SK-N-SH (cell line): ENCODE results near the gene CCDC172. TPM values are rescaled to one million over a fixed set of nuclear protein-coding genes. Genes with fewer than 3 reads are reported as not detected.

Experiments used
- CTCF ChIA-PET: fragments of 300-600, 350-600 bp; formaldehyde crosslinking; extraction: SDS; loops from one replicate; lab custom pipeline; 2021; lab: Yijun Ruan, JAX
- POLR2A ChIA-PET: fragments of 350-600 bp; sonication (Branson Sonifier 250); formaldehyde crosslinking; extraction: SDS; loops from one replicate; lab custom pipeline; 2020; ENCODE audit warnings: antibody characterized with exemption, inconsistent platforms; lab: Yijun Ruan, JAX
- DNase-seq: peaks from one replicate; pipeline ENCODE4 v3.0.0; 2012
- H2AFZ ChIP-seq: fragments of 200-600 bp; sonication (generic); 2 replicates; pipeline ENCODE4 v1.8.1; 2016; ENCODE audit warnings: antibody characterized with exemption, mild to moderate bottlenecking, low read depth
- H3F3A ChIP-seq: fragments of 200-600 bp; sonication (generic); replicated peaks from 2 replicates; pipeline ENCODE3; 2016; ENCODE audit warnings: antibody characterized with exemption, mild to moderate bottlenecking; ENCODE audit not compliant: insufficient read depth
- H3K27ac ChIP-seq, 2 experiments: fragments of 200-500 bp in 1 of 2; fragments of 200-600 bp in 1 of 2; sonication (Bioruptor generic) in 1 of 2; sonication (generic), shearing (Covaris generic) in 1 of 2; 2 replicates each; pipeline versions ENCODE4 v1.5.1 to v1.6.1; 2014 to 2016; ENCODE audit warnings: low read depth in 2 of 2, inconsistent platforms in 1 of 2, low read length in 1 of 2, mild to moderate bottlenecking in 1 of 2, mixed read lengths in 1 of 2
- H3K27me3 ChIP-seq: fragments of 200-600 bp; sonication (generic), shearing (Covaris generic); 2 replicates; pipeline ENCODE4 v1.6.1; 2016; ENCODE audit warnings: mixed run types; ENCODE audit not compliant: insufficient read depth
- H3K36me3 ChIP-seq, 2 experiments: fragments of 200-500 bp in 1 of 2; fragments of 200-600 bp in 1 of 2; sonication (Bioruptor generic) in 1 of 2; sonication (generic) in 1 of 2; replicated peaks in 1 of 2; 2 replicates each; pipeline versions ENCODE3 to v1.5.1; 2014 to 2016; ENCODE audit warnings: low read length in 1 of 2, mild to moderate bottlenecking in 1 of 2; ENCODE audit not compliant: insufficient read depth in 2 of 2, control insufficient read depth in 1 of 2
- H3K4me1 ChIP-seq, 2 experiments: fragments of 200-500 bp in 1 of 2; fragments of 200-600 bp in 1 of 2; sonication (Bioruptor generic) in 1 of 2; sonication (generic), shearing (Covaris generic) in 1 of 2; 2 replicates each; pipeline versions ENCODE4 v1.5.1 to v1.6.1; 2014 to 2016; ENCODE audit warnings: low read depth in 1 of 2, low read length in 1 of 2, mixed run types in 1 of 2; ENCODE audit not compliant: insufficient read depth in 2 of 2, control insufficient read depth in 1 of 2
- H3K4me2 ChIP-seq: fragments of 200-600 bp; sonication (generic), shearing (Covaris generic); 2 replicates; pipeline ENCODE4 v1.6.1; 2017; ENCODE audit warnings: mixed run types
- H3K4me3 ChIP-seq, 2 experiments: fragments of 200-500 bp in 1 of 2; fragments of 200-600 bp in 1 of 2; sonication (Bioruptor generic) in 1 of 2; sonication (generic), shearing (Covaris generic) in 1 of 2; 2 replicates each; pipeline versions ENCODE4 v1.5.1 to v1.8.1; 2014 to 2016; ENCODE audit warnings: low read depth in 2 of 2, inconsistent platforms in 1 of 2, low read length in 1 of 2, mild to moderate bottlenecking in 1 of 2, mixed read lengths in 1 of 2, moderate library complexity in 1 of 2
- H3K79me2 ChIP-seq: fragments of 200-600 bp; sonication (generic); 2 replicates; pipeline ENCODE4 v1.8.1; 2017; ENCODE audit warnings: mild to moderate bottlenecking; ENCODE audit not compliant: insufficient read depth
- H3K9ac ChIP-seq: fragments of 200-600 bp; sonication (generic); 2 replicates; pipeline ENCODE4 v1.6.1; 2017; ENCODE audit warnings: mixed run types
- H3K9me2 ChIP-seq: fragments of 200-600 bp; sonication (generic); 2 replicates; pipeline ENCODE4 v1.6.1; 2017; ENCODE audit warnings: mixed run types
- H3K9me3 ChIP-seq: fragments of 200-600 bp; sonication (generic); 2 replicates; pipeline ENCODE4 v1.6.1; 2017; ENCODE audit warnings: mixed run types, mild to moderate bottlenecking, moderate library complexity
- H4K20me1 ChIP-seq: fragments of 200-600 bp; sonication (generic); 2 replicates; pipeline ENCODE4 v1.6.1; 2017; ENCODE audit warnings: mild to moderate bottlenecking, mixed run types; ENCODE audit not compliant: insufficient read depth
- CHD2 ChIP-seq: fragments of 150-350 bp; IDR thresholded peaks from 2 replicates; pipeline ENCODE4 v1.6.1; 2018; ENCODE audit warnings: low read length; ENCODE audit not compliant: partially characterized antibody
- CTCF ChIP-seq: fragments of 200-600 bp; sonication (generic); IDR thresholded peaks from 2 replicates; pipeline ENCODE4 v1.6.1; 2017; ENCODE audit warnings: antibody characterized with exemption, mild to moderate bottlenecking, moderate library complexity
- EZH2phosphoT487 ChIP-seq: fragments of 200-600 bp; sonication (generic); IDR thresholded peaks from 2 replicates; pipeline ENCODE4 v1.6.1; 2017; ENCODE audit warnings: low read depth, mixed run types, mild to moderate bottlenecking, antibody characterized with exemption, moderate library complexity, borderline replicate concordance
- FOSL2 ChIP-seq: IDR thresholded peaks from 2 replicates; pipeline ENCODE4 v1.4.0; 2012; ENCODE audit warnings: low read depth, mild to moderate bottlenecking, moderate library complexity, borderline replicate concordance
- FOXJ3 ChIP-seq: sonication (generic); formaldehyde crosslinking; IDR thresholded peaks from 2 replicates; pipeline ENCODE4 v1.5.1; 2020; ENCODE audit warnings: mild to moderate bottlenecking, missing genetic modification reagents
- FOXM1 ChIP-seq: IDR thresholded peaks from 2 replicates; pipeline ENCODE4 v1.4.0; 2012; ENCODE audit warnings: low read depth, mild to moderate bottlenecking
- GABPA ChIP-seq: IDR thresholded peaks from 2 replicates; pipeline ENCODE4 v1.4.0; 2012; ENCODE audit warnings: low read depth, mild to moderate bottlenecking
- MAX ChIP-seq: IDR thresholded peaks from 2 replicates; pipeline ENCODE4 v1.4.0; 2012; ENCODE audit warnings: low read depth
- MEF2A ChIP-seq: IDR thresholded peaks from 2 replicates; pipeline ENCODE4 v1.4.0; 2012; ENCODE audit warnings: low read depth, borderline replicate concordance
- NFIC ChIP-seq: IDR thresholded peaks from 2 replicates; pipeline ENCODE4 v1.4.0; 2012; ENCODE audit warnings: borderline replicate concordance
- NRF1 ChIP-seq: IDR thresholded peaks from 2 replicates; pipeline ENCODE4 v1.6.1; 2012; ENCODE audit warnings: low read depth, mild to moderate bottlenecking, low read length
- PBX3 ChIP-seq: IDR thresholded peaks from 2 replicates; pipeline ENCODE4; 2012
- RAD21 ChIP-seq: IDR thresholded peaks from 2 replicates; pipeline ENCODE4 v1.6.1; 2012; ENCODE audit warnings: mild to moderate bottlenecking, low read length
- RFX5 ChIP-seq: IDR thresholded peaks from 2 replicates; pipeline ENCODE4 v1.6.1; 2012; ENCODE audit warnings: mild to moderate bottlenecking, improper control_type of control experiment, low read length
- RXRA ChIP-seq: IDR thresholded peaks from 2 replicates; pipeline ENCODE4 v1.4.0; 2012; ENCODE audit warnings: low read depth, mild to moderate bottlenecking, borderline replicate concordance
- SIN3A ChIP-seq: IDR thresholded peaks from 2 replicates; pipeline ENCODE4 v1.6.1; 2012; ENCODE audit warnings: low read depth, mild to moderate bottlenecking, low read length, moderate library complexity, borderline replicate concordance
- SMC3 ChIP-seq: IDR thresholded peaks from 2 replicates; pipeline ENCODE4 v1.6.1; 2012; ENCODE audit warnings: low read depth, low read length, improper control_type of control experiment
- TCF12 ChIP-seq: IDR thresholded peaks from 2 replicates; pipeline ENCODE4 v1.4.0; 2012
- USF2 ChIP-seq: fragments of 150-350 bp; IDR thresholded peaks from 2 replicates; pipeline ENCODE4 v1.6.1; 2017; ENCODE audit warnings: antibody characterized with exemption, low read length, low read depth, borderline replicate concordance
- WGBS: methylation state at CpG from one replicate; pipeline ENCODE4 v1.1.6; 2017; ENCODE audit warnings: low lambda C conversion rate; 5-methylcytosine and 5-hydroxymethylcytosine counted together
- polyA plus RNA-seq, 3 experiments: library from polyadenylated mRNA; depleted of rRNA; stranded (reverse); fragments of >200 nt; gene quantifications; 2 replicates each; pipeline ENCODE4 v1.2.3, GENCODE V29; 2012
- TF ChIP-seq, protein P1 (sequence below): fragments of 150-350 bp; IDR thresholded peaks from 2 replicates; pipeline ENCODE4 v1.6.1; 2016; ENCODE audit warnings: mild to moderate bottlenecking, low read depth, low read length

The CCDC172 gene
- polyA plus RNA-seq, 1 of the 3 experiments (the other 2 are of a cell fraction) = not detected

DNA sequence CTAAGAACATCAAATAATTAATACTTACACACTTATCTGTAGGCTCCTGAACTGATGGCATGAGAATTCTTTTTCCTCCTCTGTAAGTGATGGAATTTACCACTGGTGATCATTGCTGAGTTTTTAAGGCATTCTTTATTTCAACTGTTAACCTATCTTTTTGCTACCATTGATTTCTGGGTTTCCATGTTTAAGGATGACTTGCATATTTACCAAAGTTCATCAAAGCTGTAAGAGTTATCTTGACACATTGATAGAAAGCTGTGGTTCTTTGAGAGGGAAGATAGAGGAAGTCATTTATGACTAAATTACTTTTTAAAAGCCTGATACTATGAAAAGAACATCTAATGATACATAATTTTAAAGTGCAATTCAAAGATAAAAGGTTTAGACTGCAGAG is 31.8 kb upstream of the CCDC172 start:
- ChIA-PET CTCF (interaction anchor here (1.8 kb wide), 1 partner anchor 493 kb away, joined by 3 read pairs; no protein-coding TSS in a partner anchor), POLR2A (no interaction called here)
- no peaks in the 10 kb centered on the region for H3F3A ChIP-seq
- no peaks in the 10 kb centered on the region for H3K9me3 ChIP-seq
- TF ChIP-seq RAD21 (no peak), SIN3A (no peak), RXRA (no peak)
- H3K4me1 ChIP-seq = no peaks in the 10 kb centered on the region
- H3K9ac ChIP-seq = no peak overlapping the region
- H4K20me1 ChIP-seq = no peaks in the 10 kb centered on the region
- H2AFZ ChIP-seq = no peak overlapping the region
- H3K4me3 ChIP-seq = no peak overlapping the region
- H3K27me3 ChIP-seq = no peaks in the 10 kb centered on the region
- H3K79me2 ChIP-seq = no peaks in the 10 kb centered on the region
- DNase-seq = no peak
- no peaks in the 10 kb centered on the region for H3K9me2 ChIP-seq
- H3K36me3 ChIP-seq = no peaks in the 10 kb centered on the region
- H3K27ac ChIP-seq = no peak overlapping the region
- no peak overlapping the region for H3K4me2 ChIP-seq

GRCh38 chr10:116296291-116296721 is 27.9 kb upstream of the CCDC172 start:
- ChIA-PET CTCF (interaction anchor here (0.8 to 1.0 kb wide), 2 partner anchors 9 to 590 kb away, joined by 3 to 5 read pairs; no protein-coding TSS in a partner anchor), POLR2A (no interaction called here)
- Histone ChIP-seq H4K20me1 (no peaks in the 10 kb centered on the region), H3K36me3 (no peaks in the 10 kb centered on the region), H3K9ac (no peak overlapping the region), H3K4me3 (no peak overlapping the region), H3K27me3 (no peaks in the 10 kb centered on the region), H3F3A (no peaks in the 10 kb centered on the region)
- TF ChIP-seq FOXJ3 (no peak), RXRA (no peak), FOXM1 (no peak), CHD2 (no peak), MAX (no peak), CTCF (no peak), NFIC (no peak), FOSL2 (no peak), GABPA (no peak), TCF12 (no peak), MEF2A (no peak), RFX5 (no peak), NRF1 (no peak), PBX3 (no peak), EZH2phosphoT487 (no peak), SMC3 (no peak), RAD21 (no peak), SIN3A (no peak), USF2 (no peak)
- TF ChIP-seq, protein P1, sequence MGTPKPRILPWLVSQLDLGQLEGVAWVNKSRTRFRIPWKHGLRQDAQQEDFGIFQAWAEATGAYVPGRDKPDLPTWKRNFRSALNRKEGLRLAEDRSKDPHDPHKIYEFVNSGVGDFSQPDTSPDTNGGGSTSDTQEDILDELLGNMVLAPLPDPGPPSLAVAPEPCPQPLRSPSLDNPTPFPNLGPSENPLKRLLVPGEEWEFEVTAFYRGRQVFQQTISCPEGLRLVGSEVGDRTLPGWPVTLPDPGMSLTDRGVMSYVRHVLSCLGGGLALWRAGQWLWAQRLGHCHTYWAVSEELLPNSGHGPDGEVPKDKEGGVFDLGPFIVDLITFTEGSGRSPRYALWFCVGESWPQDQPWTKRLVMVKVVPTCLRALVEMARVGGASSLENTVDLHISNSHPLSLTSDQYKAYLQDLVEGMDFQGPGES = no peak
- TF ChIP-seq, all 33 proteins: peak for 0
- Histone ChIP-seq H3K9me3 (no peaks in the 10 kb centered on the region), H3K27ac (no peak overlapping the region), H3K79me2 (no peaks in the 10 kb centered on the region), H3K9me2 (no peaks in the 10 kb centered on the region), H3K4me2 (no peak overlapping the region), H3K4me1 (no peaks in the 10 kb centered on the region), H2AFZ (no peak overlapping the region)
- no peak for DNase-seq
- WGBS = 36% methylated on average over 7 of the region's 7 CpGs
